GM23338 (cell line): ENCODE measurements around the gene PCDHGA8. TPM values are rescaled to one million over a fixed set of nuclear protein-coding genes. Genes with fewer than 3 reads are reported as not detected.

Experiments
- ATAC-seq: fragments of 200-7000 bp; cut with Tn5 transposase; 3 replicates; pipeline ENCODE4 v1.9.1; 2020
- DNase-seq: peaks from one replicate; pipeline ENCODE4 v3.0.0-alpha.2; 2015; ENCODE audit warnings: low spot score
- H2AFZ ChIP-seq: fragments of 200-600 bp; sonication (generic); 2 replicates; pipeline ENCODE4 v1.8.0; 2016; ENCODE audit warnings: antibody characterized with exemption, mild to moderate bottlenecking, moderate library complexity
- H3F3A ChIP-seq: fragments of 200-600 bp; sonication (generic); replicated peaks from 2 replicates; pipeline ENCODE4 v1.8.0; 2017; ENCODE audit warnings: antibody characterized with exemption, mixed run types, low read depth
- H3K27ac ChIP-seq: fragments of 200-600 bp; sonication (generic); 2 replicates; pipeline ENCODE4 v1.6.1; 2016; ENCODE audit warnings: low read depth
- H3K27me3 ChIP-seq: fragments of 200-600 bp; sonication (generic); 2 replicates; pipeline ENCODE4 v1.8.0; 2016; ENCODE audit warnings: mild to moderate bottlenecking, mixed run types, moderate library complexity; ENCODE audit not compliant: insufficient read depth
- H3K36me3 ChIP-seq: fragments of 200-600 bp; sonication (generic); 2 replicates; pipeline ENCODE4 v1.8.0; 2016; ENCODE audit warnings: mild to moderate bottlenecking; ENCODE audit not compliant: insufficient read depth
- H3K4me1 ChIP-seq: fragments of 200-600 bp; sonication (generic); 2 replicates; pipeline ENCODE4 v1.8.0; 2016; ENCODE audit warnings: mild to moderate bottlenecking, moderate library complexity; ENCODE audit not compliant: insufficient read depth
- H3K4me2 ChIP-seq: fragments of 200-600 bp; sonication (generic); 2 replicates; pipeline ENCODE4 v1.7.1; 2017; ENCODE audit warnings: mixed run types
- H3K4me3 ChIP-seq: fragments of 200-600 bp; sonication (generic); 2 replicates; pipeline ENCODE4 v1.6.1; 2016; ENCODE audit warnings: mixed run types
- H3K79me2 ChIP-seq: fragments of 200-600 bp; sonication (generic); replicated peaks from 2 replicates; pipeline ENCODE4 v1.8.0; 2017; ENCODE audit warnings: mild to moderate bottlenecking; ENCODE audit not compliant: insufficient read depth
- H3K9me2 ChIP-seq: fragments of 200-600 bp; sonication (generic); 2 replicates; pipeline ENCODE4 v1.8.0; 2017; ENCODE audit not compliant: insufficient read depth
- H4K20me1 ChIP-seq: fragments of 200-600 bp; sonication (generic); replicated peaks from 2 replicates; pipeline ENCODE4 v1.8.0; 2017; ENCODE audit warnings: mild to moderate bottlenecking; ENCODE audit not compliant: insufficient read depth
- H3K27ac Mint-ChIP-seq: 2 replicates; pipeline ENCODE4 v1.8.0; 2020; ENCODE audit warnings: inconsistent platforms, mild to moderate bottlenecking, moderate library complexity, mixed read lengths
- H3K27me3 Mint-ChIP-seq: 3 replicates; pipeline ENCODE4 v1.8.0; 2022; ENCODE audit warnings: low read depth, mild to moderate bottlenecking, moderate library complexity, mixed read lengths, inconsistent platforms; ENCODE audit not compliant: insufficient read depth, poor library complexity
- H3K36me3 Mint-ChIP-seq: 3 replicates; pipeline ENCODE4 v1.8.0; 2021; ENCODE audit warnings: low read depth, mild to moderate bottlenecking, inconsistent platforms, moderate library complexity, mixed read lengths
- H3K4me1 Mint-ChIP-seq: 3 replicates; pipeline ENCODE4 v1.8.0; 2020; ENCODE audit warnings: mild to moderate bottlenecking, inconsistent platforms, mixed read lengths
- H3K4me3 Mint-ChIP-seq: 3 replicates; pipeline ENCODE4 v1.8.0; 2021; ENCODE audit warnings: moderate library complexity, mild to moderate bottlenecking, inconsistent platforms, mixed read lengths
- H3K9me3 Mint-ChIP-seq: 3 replicates; pipeline ENCODE4 v1.8.0; 2020; ENCODE audit warnings: moderate library complexity, mild to moderate bottlenecking, inconsistent platforms, mixed read lengths
- CREB1 ChIP-seq: fragments of 250-450 bp; sonication (Bioruptor Pico); IDR thresholded peaks from 2 replicates; pipeline ENCODE4 v1.5.0; 2020; ENCODE audit warnings: low read depth, mild to moderate bottlenecking, moderate library complexity
- CTCF ChIP-seq, 2 experiments: fragments of 200-600 bp in 1 of 2; sonication (generic) in 1 of 2; conservative IDR thresholded peaks; 2 replicates each; pipeline versions ENCODE4 v1.5.1 to v1.6.1; 2016 to 2017; ENCODE audit warnings: antibody characterized with exemption in 2 of 2, low read depth in 2 of 2, mild to moderate bottlenecking in 2 of 2, moderate library complexity in 1 of 2
- EZH2phosphoT487 ChIP-seq: fragments of 200-600 bp; sonication (generic); IDR thresholded peaks from one replicate; pipeline ENCODE4 v1.8.1; 2018; ENCODE audit warnings: antibody characterized with exemption; ENCODE audit not compliant: unreplicated experiment
- JUNB ChIP-seq: IDR thresholded peaks from one replicate; pipeline ENCODE4 v1.6.1; 2016; ENCODE audit warnings: antibody characterized with exemption; ENCODE audit not compliant: unreplicated experiment
- NANOG ChIP-seq: IDR thresholded peaks from 2 replicates; pipeline ENCODE4 v1.6.1; 2016; ENCODE audit warnings: antibody characterized with exemption, borderline replicate concordance
- POLR2AphosphoS5 ChIP-seq: IDR thresholded peaks from 2 replicates; pipeline ENCODE4 v1.6.1; 2016; ENCODE audit warnings: antibody characterized with exemption, low read depth
- REST ChIP-seq: IDR thresholded peaks from one replicate; pipeline ENCODE4 v1.6.1; 2018; ENCODE audit warnings: antibody characterized with exemption; ENCODE audit not compliant: unreplicated experiment
- STAT1 ChIP-seq: IDR thresholded peaks from one replicate; pipeline ENCODE4 v1.6.1; 2016; ENCODE audit warnings: antibody characterized with exemption; ENCODE audit not compliant: unreplicated experiment
- ZNF331 ChIP-seq: fragments of 250-450 bp; sonication (Bioruptor Pico); IDR thresholded peaks from 2 replicates; pipeline ENCODE4 v1.5.0; 2020; ENCODE audit warnings: low read depth, mild to moderate bottlenecking, moderate library complexity
- polyA plus RNA-seq: library from polyadenylated mRNA; unstranded; fragments of >200 nt; fragmentation: Nextera tagmentation; extraction: Ambion mirVana; gene quantifications from 2 replicates; pipeline ENCODE4 v1.2.1, GENCODE V29; 2016
- total RNA-seq: library from RNA; depleted of rRNA; stranded (reverse); fragments of >200 nt; shearing (Covaris generic); gene quantifications from 2 replicates; pipeline ENCODE4 v1.2.3, GENCODE V29; 2014

The PCDHGA8 gene
- total and polyA plus RNA-seq, 2 experiments from 2014 or later: 1.1 to 5.3 TPM

DNA sequence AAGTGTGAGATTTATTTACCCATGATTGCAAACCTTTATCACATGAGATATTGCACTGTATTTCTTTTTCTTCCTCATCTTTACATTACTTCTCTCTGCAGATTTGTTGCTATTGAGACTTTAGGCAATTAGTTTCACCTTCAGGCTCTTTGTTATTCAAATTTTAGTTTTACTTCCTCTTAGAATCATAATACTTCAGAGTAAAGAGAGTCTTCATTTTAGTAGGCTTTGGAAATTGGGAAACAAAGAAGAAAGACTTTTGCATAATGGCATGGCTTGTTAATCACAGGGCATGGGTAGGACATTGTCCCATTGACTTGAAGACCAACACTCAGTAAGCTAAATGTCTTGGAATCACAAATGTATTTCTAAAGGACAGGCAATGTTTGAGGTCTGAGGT lies 29.7 kb upstream of the PCDHGA8 start:
- Mint-ChIP-seq H3K27me3 (peaks cover 14% of the 10 kb centered on the region), H3K36me3 (peaks cover 64% of the 10 kb centered on the region), H3K9me3 (peaks cover 71% of the 10 kb centered on the region), H3K4me3 (no peak overlapping the region; the same call in 2 of the 3 replicates), H3K27ac (peak overlapping the region; percentile 5; the same call in 1 of the 2 replicates), H3K4me1 (peaks cover 14% of the 10 kb centered on the region)
- Histone ChIP-seq H3K36me3 (peaks cover 4% of the 10 kb centered on the region; the same call in 1 of the 2 replicates), H3K4me1 (peaks cover 17% of the 10 kb centered on the region; the same call in 1 of the 2 replicates), H4K20me1 (no peaks in the 10 kb centered on the region), H3F3A (0 out of 2 replicates have a peak, but pooled peaks cover 3% of the 10 kb centered on the region), H3K9me2 (no peaks in the 10 kb centered on the region), H3K79me2 (no peaks in the 10 kb centered on the region), H3K4me2 (peak overlapping the region; percentile 42), H3K27me3 (no peaks in the 10 kb centered on the region), H3K27ac (no peak overlapping the region), H2AFZ (no peak overlapping the region), H3K4me3 (peak overlapping the region; percentile 15)
- peak; percentile 52; the same call in 1 of the 2 replicates for TF ChIP-seq NANOG
- TF ChIP-seq ZNF331 (CRISPR knock-in tag): no peak
- no peak for ATAC-seq
- DNase-seq: no peak

- H3K9me3 Mint-ChIP-seq: peaks cover 71% of the 10 kb centered on the region
- peaks cover 64% of the 10 kb centered on the region for H3K36me3 Mint-ChIP-seq
- H3K4me1 Mint-ChIP-seq: peaks cover 14% of the 10 kb centered on the region
- Histone ChIP-seq H4K20me1 (no peaks in the 10 kb centered on the region), H3K9me2 (no peaks in the 10 kb centered on the region), H3K79me2 (no peaks in the 10 kb centered on the region), H3F3A (0 out of 2 replicates have a peak, but pooled peaks cover 3% of the 10 kb centered on the region), H3K4me3 (peak within 1 kb of the TSS; percentile 15), H2AFZ (no peak within 1 kb of the TSS), H3K27me3 (no peaks in the 10 kb centered on the region), H3K27ac (no peak within 1 kb of the TSS), H3K4me2 (peak within 1 kb of the TSS; percentile 42), H3K36me3 (peaks cover 4% of the 10 kb centered on the region; the same call in 1 of the 2 replicates), H3K4me1 (peaks cover 17% of the 10 kb centered on the region; the same call in 1 of the 2 replicates)
- DNase-seq (no peak), ATAC-seq (no peak)
- H3K4me3 Mint-ChIP-seq: no peak within 1 kb of the TSS
- no peak within 1 kb of the TSS for H3K27ac Mint-ChIP-seq
- peaks cover 14% of the 10 kb centered on the region for H3K27me3 Mint-ChIP-seq
- TF ChIP-seq CTCF (conservative IDR thresholded peaks at IDR 0.05; ENCODE audit: low read depth in 2 of 2) (peak in 1 of 2 experiments; percentile 37; a peak in 2 of 4 replicates), POLR2AphosphoS5 (no peak)
Measured at GRCh38 chr5:141363952-141364660, 28.3 kb upstream of the PCDHGA8 start, which contains the start of gene PCDHGA5. Gene PCDHGA5, plus strand, starts transcription at chr5:141364162. Its CDS starts 169 bp downstream, at chr5:141364331.

DNA sequence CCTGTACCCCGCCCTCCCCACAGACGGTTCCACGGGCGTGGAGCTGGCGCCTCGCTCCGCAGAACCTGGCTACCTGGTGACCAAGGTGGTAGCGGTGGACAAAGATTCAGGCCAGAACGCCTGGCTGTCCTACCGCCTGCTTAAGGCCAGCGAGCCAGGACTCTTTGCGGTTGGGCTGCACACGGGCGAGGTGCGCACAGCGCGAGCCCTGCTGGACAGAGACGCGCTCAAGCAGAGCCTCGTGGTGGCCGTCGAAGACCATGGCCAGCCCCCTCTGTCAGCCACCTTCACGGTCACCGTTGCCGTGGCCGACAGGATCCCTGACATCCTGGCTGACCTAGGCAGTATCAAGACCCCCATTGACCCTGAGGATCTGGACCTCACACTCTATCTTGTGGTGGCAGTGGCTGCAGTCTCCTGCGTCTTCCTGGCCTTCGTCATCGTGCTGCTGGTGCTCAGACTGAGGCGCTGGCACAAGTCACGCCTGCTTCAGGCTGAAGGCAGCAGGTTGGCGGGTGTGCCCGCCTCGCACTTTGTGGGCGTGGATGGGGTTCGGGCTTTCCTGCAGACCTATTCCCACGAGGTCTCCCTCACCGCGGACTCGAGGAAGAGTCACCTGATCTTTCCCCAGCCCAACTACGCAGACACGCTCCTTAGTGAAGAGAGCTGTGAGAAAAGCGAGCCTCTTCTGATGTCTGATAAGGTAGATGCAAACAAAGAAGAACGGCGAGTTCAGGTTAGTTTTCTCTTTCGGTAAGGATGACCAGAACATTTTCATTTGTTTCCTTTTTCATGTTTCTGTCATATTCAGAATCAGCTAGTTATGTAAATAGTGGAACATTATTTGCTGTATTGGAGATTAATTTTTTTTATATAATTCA lies 26.2 kb upstream of the PCDHGA8 start:
- Histone ChIP-seq H3K4me2 (no peak overlapping the region), H3K36me3 (peaks cover 4% of the 10 kb centered on the region; the same call in 1 of the 2 replicates), H3K4me1 (peaks cover 17% of the 10 kb centered on the region; the same call in 1 of the 2 replicates), H2AFZ (no peak overlapping the region), H3K79me2 (no peaks in the 10 kb centered on the region), H4K20me1 (no peaks in the 10 kb centered on the region), H3K27ac (no peak overlapping the region), H3K27me3 (no peaks in the 10 kb centered on the region), H3K4me3 (no peak overlapping the region), H3K9me2 (no peaks in the 10 kb centered on the region), H3F3A (no peaks in the 10 kb centered on the region)
- no peak for DNase-seq
- H3K4me3 Mint-ChIP-seq: no peak overlapping the region
- peaks cover 9% of the 10 kb centered on the region for H3K27me3 Mint-ChIP-seq
- H3K36me3 Mint-ChIP-seq: peaks cover 61% of the 10 kb centered on the region
- peaks cover 69% of the 10 kb centered on the region for H3K9me3 Mint-ChIP-seq
- ATAC-seq: no peak
- peaks cover 9% of the 10 kb centered on the region for H3K4me1 Mint-ChIP-seq
- no peak overlapping the region for H3K27ac Mint-ChIP-seq
- TF ChIP-seq EZH2phosphoT487: no peak
- no peak for TF ChIP-seq REST
- TF ChIP-seq CREB1: no peak
- no peak for TF ChIP-seq JUNB
- no peak for TF ChIP-seq STAT1
- TF ChIP-seq NANOG: no peak
